Endodermal cell (in vitro differentiated cells): ENCODE results near the gene DUSP2. TPM values are rescaled to one million over a fixed set of nuclear protein-coding genes. Genes with fewer than 3 reads are reported as not detected.

Experiments
- DNase-seq: peaks from one replicate; pipeline ENCODE4 v3.0.0-alpha.2; 2017
- H3K27ac ChIP-seq: 2 replicates; pipeline ENCODE4 v1.5.1; 2013; ENCODE audit warnings: mild to moderate bottlenecking, low read depth, low read length, moderate library complexity
- H3K27me3 ChIP-seq: 2 replicates; pipeline ENCODE4 v1.6.1; 2013; ENCODE audit warnings: mild to moderate bottlenecking, low read length, moderate library complexity; ENCODE audit not compliant: insufficient read depth, control insufficient read depth, poor library complexity, severe bottlenecking
- H3K36me3 ChIP-seq: 2 replicates; pipeline ENCODE4 v1.7.0; 2013; ENCODE audit warnings: mild to moderate bottlenecking, low read length, moderate library complexity; ENCODE audit not compliant: control insufficient read depth, insufficient read depth
- H3K4me1 ChIP-seq: one replicate; pipeline ENCODE4 v1.7.0; 2013; ENCODE audit warnings: low read length; ENCODE audit not compliant: control insufficient read depth, insufficient read depth
- H3K4me3 ChIP-seq: 2 replicates; pipeline ENCODE4 v1.5.1; 2013; ENCODE audit warnings: mild to moderate bottlenecking, low read length, moderate library complexity
- H3K9ac ChIP-seq: 2 replicates; pipeline ENCODE4 v1.6.1; 2013; ENCODE audit warnings: mild to moderate bottlenecking, low read length, moderate library complexity; ENCODE audit not compliant: poor library complexity, severe bottlenecking; ENCODE audit errors: extremely low read depth
- H3K9me3 ChIP-seq: 2 replicates; pipeline ENCODE4 v1.6.1; 2013; ENCODE audit warnings: mild to moderate bottlenecking, low read length, moderate library complexity; ENCODE audit not compliant: control insufficient read depth
- H3K27ac Mint-ChIP-seq: 2 replicates; pipeline ENCODE4 v1.8.0; 2020; ENCODE audit warnings: mixed read lengths
- H3K27me3 Mint-ChIP-seq: 2 replicates; pipeline ENCODE4 v1.8.0; 2021; ENCODE audit warnings: mild to moderate bottlenecking, mixed read lengths; ENCODE audit not compliant: insufficient read depth
- H3K36me3 Mint-ChIP-seq: 2 replicates; pipeline ENCODE4 v1.8.0; 2020; ENCODE audit warnings: low read depth, mixed read lengths
- H3K4me1 Mint-ChIP-seq: 2 replicates; pipeline ENCODE4 v1.8.0; 2020; ENCODE audit warnings: mixed read lengths
- H3K4me3 Mint-ChIP-seq: 2 replicates; pipeline ENCODE4 v1.8.0; 2020; ENCODE audit warnings: mild to moderate bottlenecking, moderate library complexity, mixed read lengths
- H3K9me3 Mint-ChIP-seq: 2 replicates; pipeline ENCODE4 v1.8.0; 2020; ENCODE audit warnings: mild to moderate bottlenecking, mixed read lengths
- CTCF ChIP-seq: fragments of 200-600 bp; sonication (generic); conservative IDR thresholded peaks from 2 replicates; pipeline ENCODE4 v1.5.0; 2021; ENCODE audit warnings: antibody characterized with exemption, mild to moderate bottlenecking
- WGBS, 2 experiments: methylation state at CpG; one replicate each; pipeline versions ENCODE4 v1.1.5 to v1.1.7; 2013; ENCODE audit warnings: missing lambda C conversion rate in 2 of 2, mixed read lengths in 1 of 2; ENCODE audit not compliant: insufficient coverage in 1 of 2, insufficient read length in 1 of 2; 5-methylcytosine and 5-hydroxymethylcytosine counted together
- total RNA-seq, 2 donors: library from RNA; stranded (reverse); fragmentation: NEBNext Ultra II Directional in 1 of 2; extraction: Animal tissue kit (Norgen Biotek cat#: 25700) in 1 of 2; gene quantifications; 2 replicates in 1 of 2; 3 replicates in 1 of 2; pipeline ENCODE4 v1.2.1, GENCODE V29; 2021

The DUSP2 gene
- total RNA-seq, 2 donors from 2014 or later: 1.6 to 2.2 TPM

DNA sequence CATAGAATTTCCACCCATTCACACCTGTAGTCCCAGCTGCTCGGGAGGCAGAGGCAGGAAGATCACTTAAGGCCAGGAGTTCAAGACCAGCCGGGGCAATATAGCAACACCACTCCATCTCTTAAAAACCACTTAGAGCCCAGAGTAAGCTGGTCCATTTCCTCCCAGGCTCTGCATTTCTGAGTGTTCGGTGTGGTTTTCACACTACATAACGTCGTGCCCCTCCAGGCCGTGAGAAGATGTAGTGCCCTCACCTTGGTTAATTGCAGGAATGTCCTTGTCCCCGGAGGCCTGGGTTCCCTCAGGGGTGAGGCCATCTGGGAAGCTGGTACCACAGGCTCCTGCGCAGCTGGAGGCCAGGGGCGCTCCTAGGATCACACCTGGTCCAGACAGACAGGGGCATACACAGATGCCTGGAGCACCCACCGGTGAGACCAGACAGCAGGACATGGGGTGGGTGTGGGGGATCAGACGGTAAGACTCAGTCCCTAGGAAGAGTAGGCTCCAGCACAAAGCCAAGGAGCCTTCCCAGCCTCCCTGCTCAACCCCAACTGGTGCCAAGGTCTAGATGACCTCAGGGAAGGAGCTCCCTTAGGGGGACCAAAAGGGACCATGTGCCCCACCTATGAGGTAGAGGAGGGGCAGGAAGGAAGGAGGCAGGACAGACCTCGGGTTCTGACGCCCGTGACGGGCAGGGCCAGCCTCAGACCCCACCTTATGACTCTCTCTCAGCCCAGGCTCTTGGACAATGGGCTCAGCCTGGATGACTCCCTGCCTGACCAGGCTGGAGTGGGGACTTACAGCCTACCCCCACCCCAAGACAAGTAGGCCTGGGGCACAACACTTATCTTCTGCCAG is 7.7 kb downstream of the DUSP2 start:
- no peaks in the 10 kb centered on the region for H3K4me1 ChIP-seq
- H3K27ac ChIP-seq: no peak overlapping the region
- Mint-ChIP-seq H3K27ac (no peak overlapping the region), H3K27me3 (peaks cover 22% of the 10 kb centered on the region), H3K4me1 (peaks cover 2% of the 10 kb centered on the region), H3K9me3 (no peaks in the 10 kb centered on the region), H3K36me3 (no peaks in the 10 kb centered on the region), H3K4me3 (no peak overlapping the region)
- DNase-seq: no peak
- TF ChIP-seq CTCF: no peak
- no peaks in the 10 kb centered on the region for H3K9me3 ChIP-seq
- H3K36me3 ChIP-seq: no peaks in the 10 kb centered on the region
- H3K4me3 ChIP-seq: no peak overlapping the region
- 90 to 92% methylated on average over 13 to 15 of the region's 15 CpGs for WGBS, 2 experiments
- no peak overlapping the region for H3K9ac ChIP-seq
- H3K27me3 ChIP-seq: no peaks in the 10 kb centered on the region

- H3K9me3 Mint-ChIP-seq: no peaks in the 10 kb centered on the region
- no peak overlapping the region for H3K9ac ChIP-seq
- WGBS, 2 experiments: 88 to 89% methylated on average over 4 to 8 of the region's 8 CpGs
- H3K27me3 Mint-ChIP-seq: peaks cover 21% of the 10 kb centered on the region
- H3K4me3 Mint-ChIP-seq: no peak overlapping the region
- H3K4me3 ChIP-seq: no peak overlapping the region
- no peaks in the 10 kb centered on the region for H3K36me3 Mint-ChIP-seq
- no peak for DNase-seq
- peaks cover 2% of the 10 kb centered on the region for H3K4me1 Mint-ChIP-seq
- no peaks in the 10 kb centered on the region for H3K9me3 ChIP-seq
- no peaks in the 10 kb centered on the region for H3K36me3 ChIP-seq
- no peaks in the 10 kb centered on the region for H3K27me3 ChIP-seq
- H3K27ac Mint-ChIP-seq: no peak overlapping the region
- no peak for TF ChIP-seq CTCF
- H3K27ac ChIP-seq: no peak overlapping the region
- H3K4me1 ChIP-seq: no peaks in the 10 kb centered on the region
These were observed 9.0 kb downstream of the DUSP2 start for GRCh38 chr2:96136129-96136720.

DNA sequence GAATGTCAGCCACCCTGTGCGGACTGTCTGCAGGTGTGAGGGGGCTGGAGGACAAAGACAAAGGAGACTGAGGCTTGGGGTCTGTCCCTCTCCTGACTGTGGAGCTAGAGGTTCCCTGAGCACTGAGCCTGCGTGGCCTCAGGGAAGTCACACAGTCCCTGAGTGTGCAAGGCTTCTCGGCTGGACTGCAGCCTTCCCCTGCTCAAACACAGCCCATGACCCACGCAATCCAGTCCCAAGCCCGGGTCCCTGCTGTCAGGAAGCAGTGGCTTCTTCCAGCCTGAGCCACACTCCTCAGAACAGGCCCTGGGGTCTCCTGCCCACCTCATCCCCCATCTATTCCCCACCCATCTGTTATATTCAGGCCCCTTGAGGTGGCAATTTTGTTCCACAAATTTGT is 9.6 kb downstream of the DUSP2 start:
- WGBS, 2 experiments: 90 to 95% methylated on average over 3 to 5 of the region's 5 CpGs
- peaks cover 21% of the 10 kb centered on the region for H3K27me3 Mint-ChIP-seq

More for the DNA sequence above, 9.6 kb downstream of the DUSP2 start:
- Histone ChIP-seq H3K4me3 (no peak overlapping the region), H3K4me1 (no peaks in the 10 kb centered on the region), H3K9ac (no peak overlapping the region), H3K27ac (no peak overlapping the region), H3K9me3 (no peaks in the 10 kb centered on the region), H3K27me3 (no peaks in the 10 kb centered on the region), H3K36me3 (no peaks in the 10 kb centered on the region)
- DNase-seq: no peak
- H3K36me3 Mint-ChIP-seq: no peaks in the 10 kb centered on the region
- H3K4me1 Mint-ChIP-seq: peaks cover 2% of the 10 kb centered on the region
- H3K9me3 Mint-ChIP-seq: no peaks in the 10 kb centered on the region
- no peak overlapping the region for H3K4me3 Mint-ChIP-seq
- H3K27ac Mint-ChIP-seq: no peak overlapping the region
- no peak for TF ChIP-seq CTCF
